Esophagus muscularis mucosa (tissue), 4 donors: Measurements from ENCODE around the gene FUT3.

Source experiments
- CTCF ChIP-seq, 3 experiments: fragments of 200-600 bp in 2 of 3; fragments of 450-650 bp in 1 of 3; sonication (generic) in 2 of 3; IDR thresholded peaks; one replicate each; pipeline ENCODE4 v1.5.1; 2017 to 2019; ENCODE audit warnings: antibody characterized with exemption in 3 of 3, mild to moderate bottlenecking in 2 of 3, moderate library complexity in 1 of 3
- EP300 ChIP-seq: sonication (generic); formaldehyde crosslinking; IDR thresholded peaks from one replicate; pipeline ENCODE4 v1.6.1; 2017; ENCODE audit warnings: antibody characterized with exemption
- POLR2A ChIP-seq: fragments of 450-650 bp; IDR thresholded peaks from one replicate; pipeline ENCODE4 v1.6.1; 2017; ENCODE audit warnings: antibody characterized with exemption, moderate library complexity, mild to moderate bottlenecking, low read depth
- POLR2AphosphoS5 ChIP-seq, 2 donors: sonication (generic); formaldehyde crosslinking; IDR thresholded peaks; one replicate each; pipeline ENCODE4 v1.6.1; 2017; ENCODE audit warnings: antibody characterized with exemption in 2 of 2

DNA sequence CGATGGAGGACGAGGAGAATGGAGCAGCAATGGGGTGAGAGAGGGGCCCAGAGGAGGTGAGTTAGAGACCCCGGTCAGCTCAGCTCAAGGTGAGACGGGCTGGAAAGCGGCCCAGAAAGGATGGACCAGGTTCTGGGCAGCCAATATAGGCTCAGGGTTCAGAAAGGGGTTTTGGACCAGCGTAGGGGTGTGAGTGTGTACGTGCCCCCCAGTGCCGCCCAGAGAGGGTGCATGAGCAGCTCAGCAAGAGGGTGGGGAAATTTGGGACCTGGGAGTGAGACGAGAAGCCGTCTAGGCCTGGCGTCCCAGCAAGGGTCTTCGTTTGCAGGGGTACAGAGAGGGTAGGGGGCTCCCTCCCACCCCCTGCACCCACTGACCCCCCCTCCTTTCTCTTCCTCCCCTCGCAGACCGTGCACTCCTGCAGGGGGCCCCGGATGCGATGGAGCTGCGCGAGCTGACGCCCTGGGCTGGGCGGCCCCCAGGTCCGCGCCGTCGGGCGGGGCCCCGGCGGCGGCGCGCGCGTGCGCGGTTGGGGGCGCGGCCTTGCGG is 23.8 kb downstream of the FUT3 start:
- TF ChIP-seq POLR2A (no peak), CTCF (IDR thresholded peaks at IDR 0.05) (no peak), POLR2AphosphoS5 (IDR thresholded peaks at IDR 0.05) (no peak), EP300 (no peak)
